DMS79 (cell line): Measurements from ENCODE around the gene ROR1.

Experiments used
- DNase-seq: peaks from one replicate; lab custom pipeline; 2025; lab: John Stamatoyannopoulos, UW

Gene ROR1

DNA sequence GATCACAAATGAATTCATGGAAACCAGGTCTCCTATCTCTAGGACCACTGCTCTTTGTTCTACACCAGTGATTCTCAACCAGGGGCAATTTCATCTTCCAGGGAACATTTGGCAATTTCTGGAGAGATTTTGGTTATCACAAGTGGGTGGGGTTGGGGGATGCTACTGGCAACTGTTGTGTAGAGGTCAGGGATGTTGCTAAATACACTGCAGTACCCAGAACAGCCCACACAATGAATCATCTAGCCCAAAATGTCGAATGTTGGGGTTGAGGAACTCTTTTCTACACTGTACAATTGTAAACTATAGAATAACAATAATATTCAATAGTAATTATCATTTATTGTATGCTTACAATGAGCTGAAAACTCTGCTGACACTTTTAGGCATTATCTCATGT is 373.9 kb downstream of the ROR1 start:
- no peak for DNase-seq

DNA sequence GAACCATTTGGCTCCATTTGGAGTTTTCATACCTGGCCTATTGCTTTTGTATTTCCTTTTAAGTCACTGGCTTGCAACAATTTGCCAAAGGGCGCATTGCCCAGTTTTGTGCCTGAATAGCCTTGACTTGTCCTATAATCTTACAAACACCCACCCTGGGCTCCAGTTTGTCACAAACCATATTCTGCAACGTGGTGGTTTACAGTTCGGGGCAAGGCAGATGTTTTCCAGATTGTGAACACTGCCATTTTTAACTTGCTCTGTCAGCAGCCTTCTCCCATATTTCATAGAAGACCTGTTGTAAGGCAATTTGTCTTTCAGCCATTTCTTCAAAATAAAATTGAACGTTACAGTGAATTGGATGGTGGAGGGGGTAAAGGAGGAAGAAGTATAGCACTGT is 376.4 kb downstream of the ROR1 start:
- no peak for DNase-seq

DNA sequence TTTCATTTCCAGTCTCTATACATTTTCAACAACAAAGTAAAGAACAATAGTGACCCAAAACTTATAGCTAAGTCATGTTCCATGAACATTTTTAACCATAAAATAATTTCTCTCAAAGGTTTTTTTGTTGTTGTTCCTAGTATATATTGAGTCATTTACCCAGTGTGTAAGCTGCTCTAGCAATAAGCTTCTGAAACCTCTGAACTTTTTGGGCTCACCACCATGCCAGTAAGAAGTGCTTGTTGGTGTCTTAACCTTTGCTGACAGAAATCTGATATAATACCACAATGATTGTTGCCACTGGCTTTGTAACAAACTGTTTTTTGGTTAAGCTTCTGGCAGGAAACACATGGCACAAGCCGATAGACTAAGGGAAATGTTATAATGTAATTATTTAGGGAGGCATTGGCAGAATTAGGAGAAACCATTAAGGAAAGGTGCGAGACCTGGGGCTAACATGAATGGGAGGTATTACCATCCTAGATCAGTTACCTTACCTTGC is 377.0 kb downstream of the ROR1 start:
- DNase-seq: no peak

DNA sequence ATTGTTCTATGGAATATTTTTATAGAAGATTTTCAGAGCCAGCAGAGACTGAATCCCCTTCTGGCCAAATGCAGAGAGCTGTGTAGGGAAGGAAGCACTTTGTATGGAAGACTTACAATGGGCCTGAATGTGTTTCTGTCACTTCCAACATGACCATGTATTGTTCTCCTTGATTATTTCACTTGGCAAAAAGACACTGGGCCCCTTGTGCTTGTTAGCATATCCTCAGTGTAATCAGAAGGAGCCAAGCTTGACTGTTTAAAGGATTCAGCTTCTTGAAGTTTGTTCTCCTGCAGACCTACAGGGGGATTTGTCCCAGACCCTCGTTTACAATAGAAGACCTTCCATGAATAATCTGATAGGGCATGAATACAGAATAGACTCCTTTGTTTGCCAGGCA is 381.5 kb downstream of the ROR1 start:
- DNase-seq: no peak

DNA sequence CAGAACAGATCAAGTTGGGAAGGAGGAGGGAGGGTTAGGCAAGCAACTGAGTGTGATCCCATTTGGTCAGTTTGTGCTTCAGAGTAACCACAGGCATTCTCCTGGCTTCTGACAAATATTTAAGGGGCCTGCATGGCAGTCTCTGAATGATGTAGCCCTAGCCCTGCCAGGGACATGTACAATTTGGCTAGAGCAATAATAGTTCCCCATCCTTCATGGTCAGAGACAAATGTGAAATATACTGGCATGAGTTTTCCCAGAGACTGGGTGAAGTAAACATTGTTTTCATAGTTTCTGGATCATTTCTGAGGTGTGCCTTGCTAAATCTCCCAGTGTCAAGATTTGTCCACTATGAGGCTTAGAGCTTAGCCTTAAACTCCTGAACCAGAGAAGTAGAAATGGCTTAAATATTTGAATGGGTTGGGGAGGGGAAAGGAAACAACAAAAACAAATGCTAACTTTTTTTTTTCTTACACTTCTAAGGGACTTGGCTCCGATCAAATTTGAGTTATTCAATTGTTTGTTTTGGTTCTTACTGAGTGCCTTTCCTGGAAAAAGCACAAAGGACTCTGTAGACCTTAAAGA is 387.6 kb downstream of the ROR1 start:
- no peak for DNase-seq

DNA sequence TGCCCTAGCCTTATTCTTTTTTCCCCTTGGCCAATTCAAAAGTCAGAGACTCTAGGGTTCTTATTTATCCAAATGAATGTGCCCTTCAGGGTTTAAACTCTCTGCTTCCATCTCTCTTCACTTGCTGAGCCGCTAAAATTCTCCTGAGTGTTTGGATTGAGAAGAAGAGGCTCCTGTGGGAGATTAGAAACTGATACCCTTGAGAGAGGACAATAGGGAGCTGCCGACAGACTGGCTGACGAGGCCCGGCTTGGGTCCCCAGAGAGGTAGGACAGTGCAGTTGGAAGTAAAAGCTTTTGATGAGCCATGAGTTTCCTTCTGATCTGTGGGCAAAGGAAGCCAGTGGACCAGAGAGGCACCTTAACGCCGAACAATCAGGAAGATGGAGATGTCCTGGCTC is 388.3 kb downstream of the ROR1 start:
- DNase-seq: no peak

DNA sequence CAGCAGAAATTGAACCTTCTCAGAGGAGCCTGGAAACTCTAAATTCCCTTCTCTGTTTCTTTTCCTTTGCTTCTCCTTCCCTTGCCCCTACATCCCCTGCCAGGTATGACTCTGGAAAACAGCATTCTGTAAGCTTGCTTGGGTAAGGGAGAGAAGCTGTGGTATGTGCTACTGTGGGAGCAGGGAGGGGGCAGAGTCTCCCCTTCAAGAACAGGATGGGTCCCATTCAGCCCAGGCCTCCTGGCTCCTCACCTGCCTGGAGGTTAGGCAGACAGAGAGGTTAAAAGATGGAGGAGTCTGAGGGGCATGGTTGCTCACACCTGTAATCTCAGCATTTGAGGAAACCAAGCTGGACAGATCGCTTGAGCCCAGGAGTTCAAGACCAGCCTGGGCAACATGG is 389.0 kb downstream of the ROR1 start:
- DNase-seq: no peak

DNA sequence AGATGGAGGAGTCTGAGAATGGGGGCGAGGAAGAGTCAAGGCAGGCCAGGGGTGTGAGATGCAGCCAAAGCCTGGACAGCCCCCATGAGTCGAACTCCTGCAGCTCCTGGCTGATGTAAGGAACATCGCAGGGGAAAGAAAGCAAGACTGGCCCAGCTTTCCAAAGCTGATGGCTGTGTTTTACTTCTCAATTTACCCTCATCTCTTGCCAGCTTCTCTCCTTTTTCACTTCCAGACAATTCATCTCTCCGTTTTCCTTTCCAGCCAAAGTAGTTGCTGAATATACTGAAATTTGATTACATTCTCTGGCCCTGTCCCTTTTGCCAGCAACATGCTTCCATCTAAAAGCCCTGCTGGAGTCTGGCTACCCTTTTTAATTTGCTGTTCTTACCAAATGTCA is 389.6 kb downstream of the ROR1 start:
- DNase-seq: no peak

DNA sequence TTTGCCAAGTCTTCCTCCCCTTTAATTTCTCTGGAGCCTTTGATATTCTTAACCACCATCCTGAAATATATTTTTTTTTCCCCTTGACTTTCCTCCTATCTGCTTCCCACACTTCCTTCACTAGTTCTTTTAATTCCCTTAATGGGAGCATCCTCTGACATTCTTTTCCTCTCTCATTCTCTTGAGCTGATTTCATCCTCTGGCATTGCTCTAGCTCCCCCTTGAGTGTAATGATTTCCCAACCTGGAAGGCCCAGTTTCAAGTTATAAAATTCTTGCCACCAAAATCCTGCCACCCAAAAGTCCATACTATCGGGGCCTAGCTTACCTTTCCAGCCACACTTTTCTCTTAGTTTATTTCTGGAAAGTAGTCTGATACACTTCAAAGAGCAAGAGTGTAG is 390.2 kb downstream of the ROR1 start:
- DNase-seq: no peak

DNA sequence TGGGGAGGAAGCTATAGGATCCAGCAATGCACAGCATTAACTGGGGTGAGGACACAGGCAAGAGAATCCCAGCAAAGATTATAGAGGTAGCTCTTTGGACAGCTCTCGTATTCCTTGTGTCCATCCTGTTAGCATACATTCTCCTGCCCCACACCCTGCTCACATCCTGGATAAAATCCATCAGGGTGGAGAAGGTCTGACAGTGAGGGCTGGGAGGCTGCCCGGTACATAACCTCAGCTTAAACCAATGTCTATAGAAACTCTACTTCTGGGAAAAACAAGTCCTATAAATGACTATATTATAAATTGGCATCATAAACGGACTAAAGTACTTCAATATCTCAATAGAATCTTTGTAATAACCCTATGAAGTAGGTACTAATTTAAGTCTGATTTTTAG is 392.8 kb downstream of the ROR1 start:
- DNase-seq: no peak

DNA sequence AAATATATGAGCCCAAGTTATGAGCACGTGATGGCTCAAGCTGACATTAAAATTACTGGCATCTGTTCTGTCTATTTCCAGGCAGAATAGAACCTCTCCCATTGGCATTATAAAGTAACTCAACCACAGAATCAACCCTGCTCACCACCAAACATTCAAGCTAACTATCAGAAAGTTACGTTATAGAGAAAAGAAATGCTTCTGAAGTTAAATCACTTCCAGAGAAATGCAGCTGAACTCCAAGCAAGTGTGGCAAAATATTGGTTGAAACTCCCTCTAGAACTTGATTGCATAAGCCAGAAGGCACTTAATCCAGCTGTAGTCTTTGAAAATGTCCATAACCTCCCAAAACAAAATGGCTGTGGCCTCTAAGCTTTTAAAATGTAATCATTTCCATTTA is 393.4 kb downstream of the ROR1 start:
- no peak for DNase-seq

DNA sequence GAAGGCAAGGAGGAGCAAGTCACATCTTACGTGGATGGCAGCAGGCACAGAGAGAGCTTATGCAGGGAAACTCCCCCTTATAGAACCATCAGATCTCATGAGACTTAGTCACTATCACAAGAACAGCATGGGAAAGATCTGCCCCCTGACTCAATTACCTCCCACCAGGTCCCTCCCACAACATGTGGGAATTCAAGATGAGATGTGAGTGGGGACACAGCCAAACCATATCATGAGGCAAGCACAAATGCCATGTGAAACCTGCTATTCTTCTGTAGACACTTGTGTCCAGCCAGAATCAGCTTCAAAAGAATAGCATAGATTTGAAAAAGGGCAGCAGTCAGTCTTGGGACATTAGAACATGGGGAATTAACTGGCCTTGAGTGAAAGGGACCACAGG is 397.4 kb downstream of the ROR1 start:
- DNase-seq: no peak

DNA sequence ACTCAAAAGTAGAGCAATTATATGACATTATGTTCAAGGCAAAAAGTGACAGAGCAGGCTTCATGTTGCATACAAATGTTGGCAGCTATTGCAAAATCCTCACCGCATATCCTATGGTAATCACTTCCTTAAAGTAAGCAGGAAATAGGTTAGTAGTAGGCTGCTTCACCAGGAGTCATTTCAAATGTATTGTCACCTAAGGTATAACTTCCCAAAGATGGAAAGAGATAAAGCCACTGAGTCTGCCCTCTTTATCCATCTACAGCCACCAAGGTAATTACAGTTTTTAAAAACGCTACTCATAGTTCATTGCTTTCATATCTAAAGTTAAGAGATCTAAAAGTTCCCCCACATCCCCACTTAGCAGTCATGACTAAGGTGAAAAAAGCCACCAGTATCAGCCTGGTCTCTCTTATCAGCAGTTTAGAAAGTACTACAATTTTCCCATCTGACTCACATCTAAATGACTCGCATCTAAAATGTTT is 398.0 kb downstream of the ROR1 start:
- DNase-seq: no peak

DNA sequence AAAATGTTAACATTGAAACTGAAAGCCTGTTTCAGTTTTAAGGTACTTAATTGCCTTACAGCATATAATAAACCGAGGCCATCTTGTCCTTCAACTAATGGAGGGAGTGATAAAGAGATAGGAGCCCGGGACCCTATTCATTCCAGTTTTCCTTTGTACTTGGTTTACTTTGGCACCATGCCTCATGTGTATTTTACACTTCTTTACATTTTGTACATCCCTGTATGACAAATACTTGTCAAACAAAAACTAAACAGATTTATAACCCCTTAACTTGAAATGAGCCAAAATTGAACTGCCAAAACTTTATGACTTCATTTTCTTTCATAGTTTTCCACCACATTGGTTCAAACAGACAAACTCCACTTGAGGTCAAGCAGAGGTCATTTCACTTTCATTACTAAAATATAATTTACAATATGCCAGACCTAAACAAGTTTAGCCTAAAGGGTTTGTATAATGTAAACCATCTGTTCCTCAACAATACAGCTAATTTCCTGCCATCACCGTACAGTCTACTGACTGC is 398.7 kb downstream of the ROR1 start:
- no peak for DNase-seq

DNA sequence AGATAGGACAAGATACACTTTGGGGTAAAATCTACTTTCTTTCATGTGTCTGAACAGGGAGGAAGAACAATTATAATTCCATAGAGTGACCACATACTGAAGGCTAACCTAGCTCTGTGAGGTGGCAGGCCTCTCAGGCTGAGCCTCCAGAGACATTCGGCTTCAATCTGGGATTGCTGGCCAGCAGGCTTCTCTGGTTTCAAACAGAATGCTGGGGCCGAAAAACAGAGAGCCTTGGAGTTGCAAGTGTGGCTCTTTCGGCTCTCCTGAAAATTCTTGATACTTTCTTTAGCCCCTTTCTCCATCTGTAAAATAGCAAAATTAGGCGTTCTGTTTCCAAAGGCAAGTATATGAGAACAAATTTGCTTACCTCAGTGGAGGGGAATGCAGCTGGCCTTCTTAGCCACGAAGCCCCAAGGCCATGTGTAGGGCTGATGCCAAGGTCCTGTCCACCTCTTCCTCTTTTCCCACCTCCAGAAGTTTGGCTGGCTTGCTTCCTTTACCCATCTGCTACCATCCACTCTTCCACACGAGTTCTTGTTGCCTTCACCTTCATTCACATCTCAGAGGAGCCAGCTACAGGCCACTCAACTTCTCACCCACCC is 399.6 kb downstream of the ROR1 start:
- no peak for DNase-seq

DNA sequence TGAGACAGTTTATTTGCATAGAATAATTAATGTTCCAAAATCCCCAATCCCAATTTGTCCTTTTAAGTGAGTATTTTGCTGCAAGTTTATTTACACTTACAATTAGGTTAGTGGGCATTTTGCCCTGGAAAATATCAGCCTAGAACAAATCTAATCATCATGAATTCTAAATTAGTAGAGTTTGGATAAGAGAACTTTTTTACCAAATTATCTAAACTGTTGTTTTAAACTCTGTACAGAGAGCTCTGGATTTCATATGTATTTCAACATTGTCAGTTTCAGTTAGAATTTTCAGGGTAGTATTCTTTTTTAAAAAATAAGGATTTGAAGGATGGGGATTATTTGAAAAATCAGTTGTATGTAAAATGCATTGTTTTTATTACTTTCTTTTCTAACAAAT is 401.8 kb downstream of the ROR1 start:
- no peak for DNase-seq

DNA sequence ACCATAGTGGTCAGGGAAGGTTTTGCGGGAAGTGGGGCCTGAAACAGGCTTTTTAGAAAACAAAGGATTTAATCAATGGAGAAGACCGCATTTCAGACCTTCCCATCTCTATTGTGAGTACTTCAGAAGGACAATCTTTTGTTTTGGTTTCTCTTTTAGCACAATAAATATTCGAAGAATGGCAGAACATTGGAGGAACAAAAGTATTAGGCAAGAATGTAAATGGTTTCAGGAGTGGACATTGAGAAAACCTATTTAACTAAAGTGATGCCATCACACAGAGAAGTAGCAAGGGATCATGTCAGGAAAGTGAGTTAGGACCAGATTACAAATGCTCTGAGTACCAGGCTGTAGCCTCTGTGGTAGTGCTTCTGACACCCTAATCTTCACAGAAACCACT is 402.8 kb downstream of the ROR1 start:
- DNase-seq: no peak

DNA sequence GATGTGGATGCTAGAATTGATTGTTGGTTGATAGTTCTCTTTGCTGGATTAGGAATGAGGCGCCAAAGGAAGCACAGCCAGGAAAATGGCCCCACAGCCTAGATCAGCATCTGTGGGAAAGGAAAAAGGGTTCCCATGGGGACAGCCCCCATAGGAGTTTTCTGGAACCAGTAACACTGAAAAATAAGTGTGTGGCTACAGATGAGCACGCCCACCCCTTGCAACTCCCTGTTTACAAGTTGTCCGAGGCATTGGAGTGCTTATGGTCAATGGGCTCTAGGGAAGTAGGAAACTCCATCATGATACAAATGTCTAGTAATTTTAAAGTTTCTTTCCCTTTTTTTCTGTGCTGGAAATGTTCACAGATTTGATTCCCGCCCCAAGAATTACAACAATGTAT is 405.8 kb downstream of the ROR1 start:
- DNase-seq: no peak

DNA sequence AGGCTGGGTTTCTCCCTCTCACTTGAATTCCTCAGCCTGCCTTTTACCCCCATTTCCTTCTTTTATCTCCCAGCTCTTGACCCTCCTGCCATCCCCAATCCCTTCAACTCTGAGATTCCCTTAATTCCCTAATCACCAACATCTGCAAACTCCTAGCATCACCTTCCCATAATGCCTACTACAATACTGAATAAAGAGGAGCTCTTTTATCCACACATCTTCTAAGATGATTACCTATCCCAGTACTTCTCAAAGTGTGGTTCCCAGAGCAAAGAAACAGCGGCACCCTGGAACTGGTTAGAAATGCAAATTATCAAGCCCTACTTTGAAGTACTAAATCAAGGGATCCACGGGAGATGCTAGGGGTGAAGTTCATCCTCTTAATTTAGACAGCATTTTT is 408.4 kb downstream of the ROR1 start:
- DNase-seq: no peak

DNA sequence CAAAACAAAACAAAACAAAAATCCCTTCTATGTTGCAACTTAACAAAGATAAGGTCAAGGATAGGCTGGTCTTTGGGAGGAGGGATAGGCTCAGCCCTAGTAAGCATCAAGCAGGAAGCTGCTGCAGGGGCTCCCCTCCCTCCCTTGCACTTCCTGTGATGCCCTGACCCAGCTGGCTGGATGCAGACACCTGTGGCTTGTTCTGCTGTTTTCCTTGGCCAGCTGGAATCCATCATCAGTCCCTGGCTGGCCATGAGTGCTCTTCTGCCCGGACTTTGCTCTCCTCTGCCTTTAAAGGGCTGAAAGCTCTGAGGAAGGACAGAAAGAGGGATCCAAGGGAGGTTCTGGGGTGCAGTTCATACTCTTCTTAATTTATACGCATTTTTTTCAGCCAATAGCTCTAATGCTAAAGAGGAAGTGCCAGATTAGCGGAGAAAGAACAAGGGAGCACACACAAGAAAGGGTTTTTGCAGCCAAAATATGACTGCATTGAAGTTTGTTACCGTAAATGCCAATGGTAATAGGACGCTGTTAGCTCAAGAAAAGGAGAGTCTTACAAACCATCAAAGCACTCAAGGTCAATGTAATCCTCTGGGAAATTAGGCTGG is 409.7 kb downstream of the ROR1 start:
- no peak for DNase-seq

DNA sequence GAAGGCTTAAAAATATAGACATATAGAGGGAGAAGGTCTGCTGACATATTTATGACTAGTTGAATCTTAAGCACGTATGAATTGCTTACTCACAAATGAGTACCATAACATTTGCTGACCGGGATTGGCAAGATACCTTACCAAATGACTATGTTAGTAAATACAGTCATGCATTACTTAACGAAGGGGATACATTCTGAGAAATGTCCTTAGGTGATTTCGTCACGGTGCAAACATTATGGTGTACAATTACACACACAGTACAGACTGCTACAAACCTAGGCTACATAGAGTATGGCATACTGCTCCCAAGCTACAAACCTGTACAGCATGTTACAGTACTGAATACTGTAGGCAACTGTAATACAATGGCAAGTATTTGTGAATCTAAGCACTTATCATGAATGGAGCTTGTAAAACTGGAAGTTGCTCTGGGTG is 410.2 kb downstream of the ROR1 start:
- DNase-seq: no peak

DNA sequence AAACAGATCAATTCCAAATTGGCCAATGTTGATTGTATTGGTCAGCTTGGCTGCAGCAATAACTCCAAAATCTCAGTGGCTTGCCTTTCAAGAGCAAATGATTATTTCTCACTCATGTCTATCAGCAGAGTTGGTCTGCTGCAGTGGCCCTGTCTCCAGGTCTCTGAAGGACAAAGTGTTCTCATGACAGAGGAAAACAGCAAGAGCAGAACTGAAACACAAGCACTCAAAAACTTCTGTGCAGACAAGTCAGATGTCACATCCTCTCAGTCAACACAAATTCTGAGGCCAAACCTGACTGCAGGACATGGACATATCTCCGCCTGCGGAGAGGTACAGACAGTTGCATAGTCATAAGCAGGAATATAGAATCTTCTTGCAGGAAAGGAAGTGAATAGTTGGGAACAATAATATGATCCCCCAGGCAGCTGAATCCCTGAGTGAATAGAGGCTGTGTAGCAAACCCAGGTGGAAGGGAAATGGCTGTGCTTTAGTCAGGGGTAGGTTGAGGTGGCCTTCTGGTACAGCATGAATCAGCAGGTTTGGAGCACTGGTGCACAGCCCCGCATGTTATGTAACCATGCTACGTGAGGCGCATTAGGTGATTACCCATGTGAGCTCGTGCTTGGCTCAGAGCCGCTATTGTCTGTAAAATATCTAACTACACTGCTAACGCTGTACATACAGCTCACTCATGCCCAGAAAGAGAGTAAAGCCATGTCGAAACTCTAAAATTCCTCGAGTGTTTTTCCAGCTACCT is 412.5 kb downstream of the ROR1 start:
- no peak for DNase-seq

DNA sequence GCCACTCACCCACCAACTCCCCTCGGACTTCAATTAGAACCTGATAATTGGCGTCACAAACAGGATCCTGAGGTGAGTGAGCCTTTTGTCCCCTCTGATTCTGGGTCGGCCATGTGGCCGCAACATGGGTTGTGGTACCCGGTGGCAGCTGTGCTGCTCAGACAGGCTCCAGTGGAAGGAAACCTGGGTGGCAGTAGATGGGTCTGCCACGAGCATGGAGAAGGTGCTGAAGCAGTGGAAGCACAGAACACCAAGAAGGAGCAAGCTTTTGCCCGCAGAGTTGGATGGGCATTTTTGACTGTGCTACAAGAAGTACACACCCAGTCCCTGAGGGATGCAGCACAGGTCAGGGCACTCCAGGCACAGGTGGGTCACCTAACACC is 413.1 kb downstream of the ROR1 start:
- no peak for DNase-seq
